Adrenal gland (tissue), 12 donors: Measurements from ENCODE around the gene QSOX2. TPM values are rescaled to one million over a fixed set of nuclear protein-coding genes. Genes with fewer than 3 reads are reported as not detected.

Experiments used
- DNase-seq, 7 donors: peaks; one replicate each; pipeline ENCODE4 v3.0.0-alpha.2; 2019 to 2020
- H3K27ac ChIP-seq, 5 donors: fragments of 200-600 bp; sonication (generic) in 4 of 5; 1 replicate in 3 of 5; 2 replicates in 2 of 5; pipeline versions ENCODE4 v1.5.1 to v1.8.0; 2016 to 2020; ENCODE audit warnings: mild to moderate bottlenecking in 1 of 5
- H3K27me3 ChIP-seq: fragments of 200-600 bp; 2 replicates; pipeline ENCODE4 v1.8.0; 2021
- H3K36me3 ChIP-seq, 2 donors: fragments of 200-600 bp; replicated peaks in 1 of 2; 1 replicate in 1 of 2; 2 replicates in 1 of 2; pipeline versions ENCODE4 v1.5.1 to v1.8.0; 2018 to 2022
- H3K4me1 ChIP-seq, 2 donors: fragments of 200-600 bp; replicated peaks in 1 of 2; 1 replicate in 1 of 2; 2 replicates in 1 of 2; pipeline versions ENCODE4 v1.5.1 to v1.8.0; 2018 to 2021
- H3K4me3 ChIP-seq, 4 donors: fragments of 200-600 bp; sonication (generic) in 3 of 4; one replicate each; pipeline ENCODE4 v1.5.1; 2016 to 2018
- H3K9me3 ChIP-seq, 3 donors: fragments of 200-600 bp; sonication (generic) in 1 of 3; replicated peaks in 1 of 3; 1 replicate in 2 of 3; 2 replicates in 1 of 3; pipeline versions ENCODE4 v1.5.1 to v1.8.0; 2016 to 2021
- CTCF ChIP-seq, 6 experiments: fragments of 450-650 bp in 4 of 6; fragments of 200-600 bp in 2 of 6; sonication (generic) in 1 of 6; IDR thresholded peaks; 1 replicate in 5 of 6; 2 replicates in 1 of 6; pipeline versions ENCODE4 v1.5.1 to v1.8.0; 2016 to 2021; ENCODE audit warnings: antibody characterized with exemption in 6 of 6, mild to moderate bottlenecking in 2 of 6, moderate library complexity in 1 of 6
- POLR2A ChIP-seq, 2 donors: fragments of 450-650 bp; IDR thresholded peaks; one replicate each; pipeline ENCODE4 v1.6.1; 2017; ENCODE audit warnings: antibody characterized with exemption in 2 of 2, mild to moderate bottlenecking in 2 of 2, moderate library complexity in 1 of 2
- WGBS, 4 donors: extraction: QIAGEN DNeasy Blood & Tissue Kit in 2 of 4; methylation state at CpG; one replicate each; pipeline versions ENCODE4 v1.1.5 to v1.1.7; 2013 to 2017; 5-methylcytosine and 5-hydroxymethylcytosine counted together
- intact Hi-C, 2 donors: fragments of 100-400 bp; cut with DNase I; formaldehyde crosslinking; loops; one replicate each; pipeline versions ENCODE4 v1.14.1 to v1.15.0; 2022 to 2023
- polyA plus RNA-seq, 3 donors: library from polyadenylated mRNA; stranded (reverse); fragments of 200-250 nt in 2 of 3; fragments of 350-450 nt in 1 of 3; fragmentation: Illumina TruSeq in 1 of 3; extraction: RNeasy Lipid Tissue Mini Kit (QIAGEN cat#74804) in 1 of 3; gene quantifications; one replicate each; pipeline ENCODE4 v1.2.3, GENCODE V29; 2013 to 2014
- total RNA-seq, 9 donors: library from RNA; depleted of rRNA in 4 of 9; stranded (reverse); fragments of >200 nt in 4 of 9; fragments of 120-200 nt in 1 of 9; fragmentation: NEBNext Ultra II Directional in 1 of 9; extraction: Animal tissue kit (Norgen Biotek cat#: 25700) in 1 of 9; gene quantifications; one replicate each; pipeline versions ENCODE4 v1.1.0 to v1.2.4, GENCODE V29; 2013 to 2023
- donor health status: healthy with polysubstance abuse.
- donor health status: Bipolar disorder and iron deficiency.
- donor health status: DM: yes; HTN: yes; CAD: no.
- donor health status: DM: no; HTN: no; CAD: no.
- donor health status: DM: no; HTN: no; CAD: no.
- donor health status: DM: yes; HTN: yes; CAD: no.

QSOX2 gene
- total and polyA plus RNA-seq, 12 donors, result 6.4 to 14.3 (median 9.3) TPM

GRCh38 chr9:136273921-136274785 lies 28.5 kb upstream of the QSOX2 start:
- H3K9me3 ChIP-seq, result no peaks in the 10 kb centered on the region
- no peak overlapping the region for H3K27ac ChIP-seq
- 73 to 90% (median 80%) methylated on average over 8 to 28 of the region's 28 CpGs for WGBS, 4 donors
- intact Hi-C loops, result no loop called here
- TF ChIP-seq POLR2A (IDR thresholded peaks at IDR 0.05) (no peak), CTCF (IDR thresholded peaks at IDR 0.05) (no peak)
- DNase-seq, result no peak
- H3K4me1 ChIP-seq, result no peaks in the 10 kb centered on the region
- no peak overlapping the region for H3K4me3 ChIP-seq
- no peaks in the 10 kb centered on the region for H3K36me3 ChIP-seq
- H3K27me3 ChIP-seq, result peaks cover 11% of the 10 kb centered on the region

- WGBS, 4 donors, result 80 to 87% (median 83%) methylated on average over 14 of the region's 14 CpGs
- intact Hi-C loops, result no loop called here
- Histone ChIP-seq H3K4me1 (no peaks in the 10 kb centered on the region), H3K4me3 (no peak overlapping the region), H3K36me3 (no peaks in the 10 kb centered on the region), H3K27me3 (peaks cover 11% of the 10 kb centered on the region), H3K9me3 (no peaks in the 10 kb centered on the region), H3K27ac (no peak overlapping the region)
- no peak for TF ChIP-seq POLR2A (IDR thresholded peaks at IDR 0.05)
- no peak for TF ChIP-seq CTCF (IDR thresholded peaks at IDR 0.05)
- DNase-seq, result no peak
Measured at GRCh38 chr9:136273244-136273865, 27.7 kb upstream of the QSOX2 start.

GRCh38 chr9:136270173-136270705 lies 24.6 kb upstream of the QSOX2 start:
- intact Hi-C loops, result no loop called here
- WGBS, 4 donors, result 72 to 77% (median 74%) methylated on average over 13 of the region's 13 CpGs
- TF ChIP-seq POLR2A (IDR thresholded peaks at IDR 0.05), result no peak
- no peak for TF ChIP-seq CTCF (IDR thresholded peaks at IDR 0.05)

GRCh38 chr9:136268735-136269134 lies 23.1 kb upstream of the QSOX2 start:
- Histone ChIP-seq H3K36me3 (no peaks in the 10 kb centered on the region), H3K4me1 (peaks cover 0 to 4% of the 10 kb centered on the region in 2 donors), H3K27me3 (no peaks in the 10 kb centered on the region), H3K9me3 (no peaks in the 10 kb centered on the region), H3K4me3 (no peak overlapping the region), H3K27ac (no peak overlapping the region)
- WGBS, 4 donors, result 45 to 73% (median 66%) methylated on average over 4 to 6 of the region's 6 CpGs
- intact Hi-C loops, result loop anchor here in 1 of 2 donors (5.0 kb wide), 1 partner anchor 96 kb away; no protein-coding TSS in a partner anchor
- TF ChIP-seq CTCF (IDR thresholded peaks at IDR 0.05) (no peak), POLR2A (IDR thresholded peaks at IDR 0.05) (no peak)
- DNase-seq, result no peak

More at GRCh38 chr9:136270173-136270705, 24.6 kb upstream of the QSOX2 start:
- Histone ChIP-seq H3K4me3 (no peak overlapping the region), H3K4me1 (peaks cover 0 to 4% of the 10 kb centered on the region in 2 donors), H3K27me3 (no peaks in the 10 kb centered on the region), H3K9me3 (no peaks in the 10 kb centered on the region), H3K36me3 (no peaks in the 10 kb centered on the region), H3K27ac (no peak overlapping the region)
- no peak for DNase-seq
